ENCODE measurements around the gene TECPR2. TPM values are rescaled to one million over a fixed set of nuclear protein-coding genes. Genes with fewer than 3 reads are reported as not detected.

The TECPR2 gene
- total and polyA plus RNA-seq, 2 of the 13 experiments (the other 11 are each of a cell fraction or from before 2014, with no cell fraction given), result 3.5 to 5.7 TPM

GRCh38 chr14:102525219-102525928, 162.6 kb downstream of the TECPR2 start:
- Histone ChIP-seq H3K27ac (ENCODE audit: extremely low read length, insufficient read depth, low read length) (peak overlapping the region; percentile 57), H3K9ac (ENCODE audit: insufficient read depth, low read depth, low read length) (peak overlapping the region; percentile 55), H3K36me3 (replicated peaks in 1 of 2; ENCODE audit: control insufficient read depth in 1 of 2, insufficient read depth in 2 of 2, low read length in 2 of 2) (no peaks in the 10 kb centered on the region), H2AFZ (ENCODE audit: low read length) (peak overlapping the region; percentile 58), H3K4me1 (ENCODE audit: insufficient read depth, low read length) (peaks cover 42% of the 10 kb centered on the region), H3K4me3 (replicated peaks in 1 of 3; ENCODE audit: insufficient read depth in 1 of 3, low read depth in 2 of 3, low read length in 3 of 3) (peak overlapping the region; percentile 72 to 81 (median 75)), H4K20me1 (ENCODE audit: insufficient read depth, low read length) (no peaks in the 10 kb centered on the region), H3K4me2 (ENCODE audit: low read depth, low read length) (peak overlapping the region; percentile 99), H3K9me3 (ENCODE audit: low read length) (no peaks in the 10 kb centered on the region), H3K79me2 (ENCODE audit: insufficient read depth, low read length) (no peaks in the 10 kb centered on the region), H3K27me3 (ENCODE audit: control insufficient read depth in 1 of 2, insufficient read depth in 2 of 2, low read length in 2 of 2) (no peaks in the 10 kb centered on the region; a peak in 1 of 5 replicates)
- ChIA-PET POLR2A (interaction anchor here (0.7 to 2.7 kb wide), 16 partner anchors 14 to 397 kb away, joined by 3 to 102 read pairs (median 6); partner anchors contain the start of gene AMN), CTCF (ENCODE audit: low intra/inter-chr PET ratio, low total read pairs) (interaction anchor here (0.8 to 1.4 kb wide), 2 partner anchors 65 to 68 kb away, joined by 5 to 9 read pairs; partner anchors contain the start of gene RCOR1)
- TSS peak; percentile 94 for BruUV-seq (replicated peaks)
- peak; percentile 61 for ATAC-seq
- WGBS (ENCODE audit: low lambda C conversion rate), result under 1% methylated on average over 11 of the region's 11 CpGs
- peak; percentile 75 for FAIRE-seq
- intact Hi-C loops (cut with micrococcal nuclease; ENCODE audit: unreplicated experiment), result no loop called here
- in situ Hi-C loops (cut with HindIII; ENCODE audit: extremely low pct_ligation_motif_present, low pct_unique_long_range_greater_than_20kb), result no loop called here
- peak; percentile 55 for DNase-seq (ENCODE audit: low spot score)
- TF ChIP-seq PAX8 (CRISPR knock-in tag; IDR thresholded peaks at IDR 0.05; ENCODE audit: borderline replicate concordance) (no peak), GABPA (IDR thresholded peaks at IDR 0.05; ENCODE audit: low read depth, low read length) (no peak), GABPA (CRISPR knock-in tag; IDR thresholded peaks at IDR 0.05; ENCODE audit: low read depth) (peak; percentile 46; the same call in 1 of the 2 replicates), HNRNPH1 (optimal IDR thresholded peaks at IDR 0.05; ENCODE audit: low read depth, low read length) (no peak), KAT7 (CRISPR knock-in tag; IDR thresholded peaks at IDR 0.05; ENCODE audit: borderline replicate concordance) (no peak), AKAP8 (CRISPR knock-in tag; IDR thresholded peaks at IDR 0.05) (no peak), TARDBP (CRISPR knock-in tag; IDR thresholded peaks at IDR 0.05) (no peak), BRD4 (CRISPR knock-in tag; IDR thresholded peaks at IDR 0.05) (no peak), HOMEZ (CRISPR knock-in tag; IDR thresholded peaks at IDR 0.05; ENCODE audit: low read depth) (no peak), EHMT2 (IDR thresholded peaks at IDR 0.05; ENCODE audit: borderline replicate concordance, low read depth, low read length) (no peak), HMG20B (CRISPR knock-in tag; conservative IDR thresholded peaks at IDR 0.05) (no peak), HHEX (CRISPR knock-in tag; IDR thresholded peaks at IDR 0.05) (no peak), REST (IDR thresholded peaks at IDR 0.05; ENCODE audit: borderline replicate concordance in 1 of 2, low read depth in 1 of 2, low read length in 2 of 2) (no peak)
- TF ChIP-seq, protein P1, sequence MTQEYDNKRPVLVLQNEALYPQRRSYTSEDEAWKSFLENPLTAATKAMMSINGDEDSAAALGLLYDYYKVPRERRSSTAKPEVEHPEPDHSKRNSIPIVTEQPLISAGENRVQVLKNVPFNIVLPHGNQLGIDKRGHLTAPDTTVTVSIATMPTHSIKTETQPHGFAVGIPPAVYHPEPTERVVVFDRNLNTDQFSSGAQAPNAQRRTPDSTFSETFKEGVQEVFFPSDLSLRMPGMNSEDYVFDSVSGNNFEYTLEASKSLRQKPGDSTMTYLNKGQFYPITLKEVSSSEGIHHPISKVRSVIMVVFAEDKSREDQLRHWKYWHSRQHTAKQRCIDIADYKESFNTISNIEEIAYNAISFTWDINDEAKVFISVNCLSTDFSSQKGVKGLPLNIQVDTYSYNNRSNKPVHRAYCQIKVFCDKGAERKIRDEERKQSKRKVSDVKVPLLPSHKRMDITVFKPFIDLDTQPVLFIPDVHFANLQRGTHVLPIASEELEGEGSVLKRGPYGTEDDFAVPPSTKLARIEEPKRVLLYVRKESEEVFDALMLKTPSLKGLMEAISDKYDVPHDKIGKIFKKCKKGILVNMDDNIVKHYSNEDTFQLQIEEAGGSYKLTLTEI (CRISPR knock-in tag; conservative IDR thresholded peaks at IDR 0.05), result no peak
- TF ChIP-seq, protein P2, sequence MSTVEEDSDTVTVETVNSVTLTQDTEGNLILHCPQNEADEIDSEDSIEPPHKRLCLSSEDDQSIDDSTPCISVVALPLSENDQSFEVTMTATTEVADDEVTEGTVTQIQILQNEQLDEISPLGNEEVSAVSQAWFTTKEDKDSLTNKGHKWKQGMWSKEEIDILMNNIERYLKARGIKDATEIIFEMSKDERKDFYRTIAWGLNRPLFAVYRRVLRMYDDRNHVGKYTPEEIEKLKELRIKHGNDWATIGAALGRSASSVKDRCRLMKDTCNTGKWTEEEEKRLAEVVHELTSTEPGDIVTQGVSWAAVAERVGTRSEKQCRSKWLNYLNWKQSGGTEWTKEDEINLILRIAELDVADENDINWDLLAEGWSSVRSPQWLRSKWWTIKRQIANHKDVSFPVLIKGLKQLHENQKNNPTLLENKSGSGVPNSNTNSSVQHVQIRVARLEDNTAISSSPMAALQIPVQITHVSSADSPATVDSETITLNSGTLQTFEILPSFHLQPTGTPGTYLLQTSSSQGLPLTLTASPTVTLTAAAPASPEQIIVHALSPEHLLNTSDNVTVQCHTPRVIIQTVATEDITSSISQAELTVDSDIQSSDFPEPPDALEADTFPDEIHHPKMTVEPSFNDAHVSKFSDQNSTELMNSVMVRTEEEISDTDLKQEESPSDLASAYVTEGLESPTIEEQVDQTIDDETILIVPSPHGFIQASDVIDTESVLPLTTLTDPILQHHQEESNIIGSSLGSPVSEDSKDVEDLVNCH (CRISPR knock-in tag; IDR thresholded peaks at IDR 0.05), result no peak
